ENCODE results near the gene RPE.

Gene RPE

DNA sequence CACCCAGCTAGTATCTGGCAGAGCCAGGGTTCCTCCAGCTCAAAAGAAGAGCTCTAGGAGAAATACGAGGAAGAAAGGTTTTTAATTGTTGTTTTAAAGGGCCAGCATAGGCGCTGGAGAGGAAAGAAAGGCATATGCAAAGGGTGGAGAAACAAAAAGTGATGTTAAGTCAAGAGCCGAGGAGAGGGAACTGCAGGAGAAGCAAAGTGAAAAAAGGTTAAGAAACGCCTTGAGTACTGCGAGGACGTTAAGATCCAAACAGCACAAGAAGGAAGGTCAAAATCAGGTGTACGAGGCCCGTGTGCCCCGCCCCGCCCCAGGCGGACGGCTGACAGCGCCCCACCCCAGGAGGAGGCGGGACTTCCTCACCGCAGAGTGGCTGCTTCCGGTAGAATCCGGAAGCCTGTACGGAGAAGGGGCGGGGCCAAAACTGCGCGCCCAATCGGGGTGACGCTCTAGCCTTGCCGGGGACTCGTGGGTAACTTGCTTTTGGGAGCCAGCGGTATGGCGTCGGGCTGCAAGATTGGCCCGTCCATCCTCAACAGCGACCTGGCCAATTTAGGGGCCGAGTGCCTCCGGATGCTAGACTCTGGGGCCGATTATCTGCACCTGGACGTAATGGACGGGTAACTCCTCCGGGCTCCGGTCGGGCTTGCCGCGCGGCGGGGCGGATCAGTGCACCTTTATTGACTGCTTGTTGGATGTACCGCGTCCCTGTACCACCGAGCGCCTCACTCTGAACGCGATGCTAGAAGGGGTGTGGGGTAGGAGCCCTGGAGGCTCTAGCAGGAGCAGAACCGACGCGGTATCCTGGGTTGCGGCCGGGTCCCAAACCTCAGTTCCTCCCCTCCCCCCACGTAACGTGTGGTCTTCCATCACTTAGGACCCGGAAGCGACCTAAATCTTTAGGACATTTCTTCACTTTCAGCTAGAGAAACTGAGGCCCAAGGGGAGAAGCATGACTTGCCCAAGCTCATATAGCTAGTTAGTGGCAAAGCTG is at the start of gene RPE (continued):
- TF ChIP-seq ZNF274 (IDR thresholded peaks at IDR 0.05; ENCODE audit: low read length) (no peak), ZNF274 (tag by site-specific recombination; IDR thresholded peaks at IDR 0.05; ENCODE audit: borderline replicate concordance) (no peak), ZSCAN30 (tag by site-specific recombination; IDR thresholded peaks at IDR 0.05) (no peak), ZNF341 (tag by site-specific recombination; IDR thresholded peaks at IDR 0.05; ENCODE audit: low read depth) (no peak; the same call in 1 of the 2 replicates), MEIS1 (CRISPR knock-in tag; IDR thresholded peaks at IDR 0.05; ENCODE audit: borderline replicate concordance) (no peak), KLF7 (tag by site-specific recombination; IDR thresholded peaks at IDR 0.05; ENCODE audit: borderline replicate concordance) (0 out of 2 replicates have a peak, but pooled peaks have one; percentile 42), ZBTB1 (tag by site-specific recombination; IDR thresholded peaks at IDR 0.05) (no peak), GLI4 (tag by site-specific recombination; IDR thresholded peaks at IDR 0.05) (no peak), ZNF16 (tag by site-specific recombination; IDR thresholded peaks at IDR 0.05; ENCODE audit: low read depth) (no peak), ZNF707 (tag by site-specific recombination; IDR thresholded peaks at IDR 0.05) (no peak), SP7 (tag by site-specific recombination; IDR thresholded peaks at IDR 0.05) (no peak), MYNN (tag by site-specific recombination; IDR thresholded peaks at IDR 0.05; ENCODE audit: borderline replicate concordance) (no peak), ZNF521 (tag by site-specific recombination; IDR thresholded peaks at IDR 0.05) (no peak), ZNF354C (tag by site-specific recombination; IDR thresholded peaks at IDR 0.05; ENCODE audit: borderline replicate concordance, low read depth) (no peak), ZNF585B (tag by site-specific recombination; IDR thresholded peaks at IDR 0.05) (no peak), ZNF10 (tag by site-specific recombination; IDR thresholded peaks at IDR 0.05) (no peak)
- TF ChIP-seq, protein P1, sequence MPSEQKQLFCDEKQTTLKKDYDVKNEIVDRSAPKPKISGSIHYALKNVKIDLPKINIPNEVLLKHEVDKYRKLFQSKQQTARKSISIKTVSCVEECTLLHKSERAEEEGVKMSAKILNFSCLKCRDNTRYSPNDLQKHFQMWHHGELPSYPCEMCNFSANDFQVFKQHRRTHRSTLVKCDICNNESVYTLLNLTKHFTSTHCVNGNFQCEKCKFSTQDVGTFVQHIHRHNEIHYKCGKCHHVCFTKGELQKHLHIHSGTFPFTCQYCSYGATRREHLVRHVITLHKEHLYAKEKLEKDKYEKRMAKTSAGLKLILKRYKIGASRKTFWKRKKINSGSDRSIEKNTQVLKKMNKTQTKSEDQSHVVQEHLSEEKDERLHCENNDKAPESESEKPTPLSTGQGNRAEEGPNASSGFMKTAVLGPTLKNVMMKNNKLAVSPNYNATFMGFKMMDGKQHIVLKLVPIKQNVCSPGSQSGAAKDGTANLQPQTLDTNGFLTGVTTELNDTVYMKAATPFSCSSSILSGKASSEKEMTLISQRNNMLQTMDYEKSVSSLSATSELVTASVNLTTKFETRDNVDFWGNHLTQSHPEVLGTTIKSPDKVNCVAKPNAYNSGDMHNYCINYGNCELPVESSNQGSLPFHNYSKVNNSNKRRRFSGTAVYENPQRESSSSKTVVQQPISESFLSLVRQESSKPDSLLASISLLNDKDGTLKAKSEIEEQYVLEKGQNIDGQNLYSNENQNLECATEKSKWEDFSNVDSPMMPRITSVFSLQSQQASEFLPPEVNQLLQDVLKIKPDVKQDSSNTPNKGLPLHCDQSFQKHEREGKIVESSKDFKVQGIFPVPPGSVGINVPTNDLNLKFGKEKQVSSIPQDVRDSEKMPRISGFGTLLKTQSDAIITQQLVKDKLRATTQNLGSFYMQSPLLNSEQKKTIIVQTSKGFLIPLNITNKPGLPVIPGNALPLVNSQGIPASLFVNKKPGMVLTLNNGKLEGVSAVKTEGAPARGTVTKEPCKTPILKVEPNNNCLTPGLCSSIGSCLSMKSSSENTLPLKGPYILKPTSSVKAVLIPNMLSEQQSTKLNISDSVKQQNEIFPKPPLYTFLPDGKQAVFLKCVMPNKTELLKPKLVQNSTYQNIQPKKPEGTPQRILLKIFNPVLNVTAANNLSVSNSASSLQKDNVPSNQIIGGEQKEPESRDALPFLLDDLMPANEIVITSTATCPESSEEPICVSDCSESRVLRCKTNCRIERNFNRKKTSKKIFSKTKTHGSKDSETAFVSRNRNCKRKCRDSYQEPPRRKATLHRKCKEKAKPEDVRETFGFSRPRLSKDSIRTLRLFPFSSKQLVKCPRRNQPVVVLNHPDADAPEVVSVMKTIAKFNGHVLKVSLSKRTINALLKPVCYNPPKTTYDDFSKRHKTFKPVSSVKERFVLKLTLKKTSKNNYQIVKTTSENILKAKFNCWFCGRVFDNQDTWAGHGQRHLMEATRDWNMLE (tag by site-specific recombination; conservative IDR thresholded peaks at IDR 0.05; ENCODE audit: low read depth) = peak; percentile 91
- TF ChIP-seq, protein P2, sequence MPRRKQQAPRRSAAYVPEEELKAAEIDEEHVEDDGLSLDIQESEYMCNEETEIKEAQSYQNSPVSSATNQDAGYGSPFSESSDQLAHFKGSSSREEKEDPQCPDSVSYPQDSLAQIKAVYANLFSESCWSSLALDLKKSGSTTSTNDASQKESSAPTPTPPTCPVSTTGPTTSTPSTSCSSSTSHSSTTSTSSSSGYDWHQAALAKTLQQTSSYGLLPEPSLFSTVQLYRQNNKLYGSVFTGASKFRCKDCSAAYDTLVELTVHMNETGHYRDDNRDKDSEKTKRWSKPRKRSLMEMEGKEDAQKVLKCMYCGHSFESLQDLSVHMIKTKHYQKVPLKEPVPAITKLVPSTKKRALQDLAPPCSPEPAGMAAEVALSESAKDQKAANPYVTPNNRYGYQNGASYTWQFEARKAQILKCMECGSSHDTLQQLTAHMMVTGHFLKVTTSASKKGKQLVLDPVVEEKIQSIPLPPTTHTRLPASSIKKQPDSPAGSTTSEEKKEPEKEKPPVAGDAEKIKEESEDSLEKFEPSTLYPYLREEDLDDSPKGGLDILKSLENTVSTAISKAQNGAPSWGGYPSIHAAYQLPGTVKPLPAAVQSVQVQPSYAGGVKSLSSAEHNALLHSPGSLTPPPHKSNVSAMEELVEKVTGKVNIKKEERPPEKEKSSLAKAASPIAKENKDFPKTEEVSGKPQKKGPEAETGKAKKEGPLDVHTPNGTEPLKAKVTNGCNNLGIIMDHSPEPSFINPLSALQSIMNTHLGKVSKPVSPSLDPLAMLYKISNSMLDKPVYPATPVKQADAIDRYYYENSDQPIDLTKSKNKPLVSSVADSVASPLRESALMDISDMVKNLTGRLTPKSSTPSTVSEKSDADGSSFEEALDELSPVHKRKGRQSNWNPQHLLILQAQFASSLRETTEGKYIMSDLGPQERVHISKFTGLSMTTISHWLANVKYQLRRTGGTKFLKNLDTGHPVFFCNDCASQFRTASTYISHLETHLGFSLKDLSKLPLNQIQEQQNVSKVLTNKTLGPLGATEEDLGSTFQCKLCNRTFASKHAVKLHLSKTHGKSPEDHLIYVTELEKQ (tag by site-specific recombination; IDR thresholded peaks at IDR 0.05; ENCODE audit: borderline replicate concordance) = no peak
- TF ChIP-seq, protein P3, sequence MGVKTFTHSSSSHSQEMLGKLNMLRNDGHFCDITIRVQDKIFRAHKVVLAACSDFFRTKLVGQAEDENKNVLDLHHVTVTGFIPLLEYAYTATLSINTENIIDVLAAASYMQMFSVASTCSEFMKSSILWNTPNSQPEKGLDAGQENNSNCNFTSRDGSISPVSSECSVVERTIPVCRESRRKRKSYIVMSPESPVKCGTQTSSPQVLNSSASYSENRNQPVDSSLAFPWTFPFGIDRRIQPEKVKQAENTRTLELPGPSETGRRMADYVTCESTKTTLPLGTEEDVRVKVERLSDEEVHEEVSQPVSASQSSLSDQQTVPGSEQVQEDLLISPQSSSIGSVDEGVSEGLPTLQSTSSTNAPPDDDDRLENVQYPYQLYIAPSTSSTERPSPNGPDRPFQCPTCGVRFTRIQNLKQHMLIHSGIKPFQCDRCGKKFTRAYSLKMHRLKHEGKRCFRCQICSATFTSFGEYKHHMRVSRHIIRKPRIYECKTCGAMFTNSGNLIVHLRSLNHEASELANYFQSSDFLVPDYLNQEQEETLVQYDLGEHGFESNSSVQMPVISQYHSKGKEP (tag by site-specific recombination; IDR thresholded peaks at IDR 0.05) = no peak
- TF ChIP-seq, protein P4, sequence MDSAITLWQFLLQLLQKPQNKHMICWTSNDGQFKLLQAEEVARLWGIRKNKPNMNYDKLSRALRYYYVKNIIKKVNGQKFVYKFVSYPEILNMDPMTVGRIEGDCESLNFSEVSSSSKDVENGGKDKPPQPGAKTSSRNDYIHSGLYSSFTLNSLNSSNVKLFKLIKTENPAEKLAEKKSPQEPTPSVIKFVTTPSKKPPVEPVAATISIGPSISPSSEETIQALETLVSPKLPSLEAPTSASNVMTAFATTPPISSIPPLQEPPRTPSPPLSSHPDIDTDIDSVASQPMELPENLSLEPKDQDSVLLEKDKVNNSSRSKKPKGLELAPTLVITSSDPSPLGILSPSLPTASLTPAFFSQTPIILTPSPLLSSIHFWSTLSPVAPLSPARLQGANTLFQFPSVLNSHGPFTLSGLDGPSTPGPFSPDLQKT (IDR thresholded peaks at IDR 0.05; ENCODE audit: borderline replicate concordance, low read depth, low read length) = no peak
- TF ChIP-seq, protein P5, sequence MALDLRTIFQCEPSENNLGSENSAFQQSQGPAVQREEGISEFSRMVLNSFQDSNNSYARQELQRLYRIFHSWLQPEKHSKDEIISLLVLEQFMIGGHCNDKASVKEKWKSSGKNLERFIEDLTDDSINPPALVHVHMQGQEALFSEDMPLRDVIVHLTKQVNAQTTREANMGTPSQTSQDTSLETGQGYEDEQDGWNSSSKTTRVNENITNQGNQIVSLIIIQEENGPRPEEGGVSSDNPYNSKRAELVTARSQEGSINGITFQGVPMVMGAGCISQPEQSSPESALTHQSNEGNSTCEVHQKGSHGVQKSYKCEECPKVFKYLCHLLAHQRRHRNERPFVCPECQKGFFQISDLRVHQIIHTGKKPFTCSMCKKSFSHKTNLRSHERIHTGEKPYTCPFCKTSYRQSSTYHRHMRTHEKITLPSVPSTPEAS (tag by site-specific recombination; IDR thresholded peaks at IDR 0.05) = no peak
- TF ChIP-seq, protein P6, sequence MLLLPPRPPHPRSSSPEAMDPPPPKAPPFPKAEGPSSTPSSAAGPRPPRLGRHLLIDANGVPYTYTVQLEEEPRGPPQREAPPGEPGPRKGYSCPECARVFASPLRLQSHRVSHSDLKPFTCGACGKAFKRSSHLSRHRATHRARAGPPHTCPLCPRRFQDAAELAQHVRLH (tag by site-specific recombination; IDR thresholded peaks at IDR 0.05) = peak; percentile 87
- TF ChIP-seq, protein P7, sequence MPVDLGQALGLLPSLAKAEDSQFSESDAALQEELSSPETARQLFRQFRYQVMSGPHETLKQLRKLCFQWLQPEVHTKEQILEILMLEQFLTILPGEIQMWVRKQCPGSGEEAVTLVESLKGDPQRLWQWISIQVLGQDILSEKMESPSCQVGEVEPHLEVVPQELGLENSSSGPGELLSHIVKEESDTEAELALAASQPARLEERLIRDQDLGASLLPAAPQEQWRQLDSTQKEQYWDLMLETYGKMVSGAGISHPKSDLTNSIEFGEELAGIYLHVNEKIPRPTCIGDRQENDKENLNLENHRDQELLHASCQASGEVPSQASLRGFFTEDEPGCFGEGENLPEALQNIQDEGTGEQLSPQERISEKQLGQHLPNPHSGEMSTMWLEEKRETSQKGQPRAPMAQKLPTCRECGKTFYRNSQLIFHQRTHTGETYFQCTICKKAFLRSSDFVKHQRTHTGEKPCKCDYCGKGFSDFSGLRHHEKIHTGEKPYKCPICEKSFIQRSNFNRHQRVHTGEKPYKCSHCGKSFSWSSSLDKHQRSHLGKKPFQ (tag by site-specific recombination; IDR thresholded peaks at IDR 0.05) = no peak
